ENCODE results near the gene RUBCN.
"Not testable (repeated sequence)": the region's sequence is repeated elsewhere in the genome, so short reads cannot be mapped to it uniquely, and the experiment has no call there.

The RUBCN gene

GRCh38 chr3:197682713-197683112, 54.0 kb downstream of the RUBCN start:
- no peak for DNase-seq

- no peak for DNase-seq
Observed at GRCh38 chr3:197680955-197681521, 55.7 kb downstream of the RUBCN start.

GRCh38 chr3:197675951-197676350, 60.8 kb downstream of the RUBCN start:
- no peak for DNase-seq

- DNase-seq: no peak
Observed at GRCh38 chr3:197675563-197675860, 61.2 kb downstream of the RUBCN start.

GRCh38 chr3:197674741-197675562, 61.8 kb downstream of the RUBCN start:
- DNase-seq: no peak

- no peak for DNase-seq
Observed at GRCh38 chr3:197673170-197673569, 63.5 kb downstream of the RUBCN start.

GRCh38 chr3:197670361-197670760, 66.3 kb downstream of the RUBCN start:
- no peak for DNase-seq

- no peak for DNase-seq
Observed at GRCh38 chr3:197667968-197668367, 68.7 kb downstream of the RUBCN start.

- peak; percentile 48 for DNase-seq
Observed at GRCh38 chr3:197667293-197667692, 69.4 kb downstream of the RUBCN start.

GRCh38 chr3:197666221-197666842, 70.4 kb downstream of the RUBCN start:
- not testable (repeated sequence) for DNase-seq

- not testable (repeated sequence) for DNase-seq
Observed at GRCh38 chr3:197665549-197665948, 71.2 kb downstream of the RUBCN start.

GRCh38 chr3:197665142-197665491, 71.6 kb downstream of the RUBCN start:
- not testable (repeated sequence) for DNase-seq

GRCh38 chr3:197664414-197665141, 72.1 kb downstream of the RUBCN start:
- peak; percentile 89 for DNase-seq

- peak; percentile 57 for DNase-seq
Observed at GRCh38 chr3:197663367-197664140, 73.2 kb downstream of the RUBCN start.

GRCh38 chr3:197662352-197662751, 74.4 kb downstream of the RUBCN start:
- DNase-seq: peak; percentile 44

- peak; percentile 53 for DNase-seq
Observed at GRCh38 chr3:197661874-197662273, 74.8 kb downstream of the RUBCN start.

GRCh38 chr3:197661234-197661834, 75.4 kb downstream of the RUBCN start:
- DNase-seq: peak; percentile 53

GRCh38 chr3:197659701-197660100, 77.0 kb downstream of the RUBCN start:
- peak; percentile 58 for DNase-seq

- DNase-seq: peak; percentile 42
Observed at GRCh38 chr3:197659144-197659543, 77.6 kb downstream of the RUBCN start.

GRCh38 chr3:197658706-197659105, 78.0 kb downstream of the RUBCN start:
- DNase-seq: peak; percentile 43

- peak; percentile 53 for DNase-seq
Observed at GRCh38 chr3:197657541-197658292, 79.0 kb downstream of the RUBCN start.

GRCh38 chr3:197656960-197657359, 79.7 kb downstream of the RUBCN start:
- peak; percentile 58 for DNase-seq
